Testis (tissue), 3 donors: ENCODE measurements around the gene SMLR1. TPM values are rescaled to one million over a fixed set of nuclear protein-coding genes. Genes with fewer than 3 reads are reported as not detected.

Experiments
- DNase-seq: peaks from one replicate; pipeline ENCODE4 v3.0.0-alpha.2; 2019
- H3K27ac ChIP-seq, 2 donors: fragments of 200-600 bp; sonication (generic); one replicate each; pipeline ENCODE4 v1.5.1; 2019
- H3K27me3 ChIP-seq: fragments of 200-600 bp; sonication (generic); one replicate; pipeline ENCODE4 v1.5.1; 2019
- H3K36me3 ChIP-seq: fragments of 200-600 bp; sonication (generic); one replicate; pipeline ENCODE4 v1.5.1; 2017; ENCODE audit warnings: low read depth; ENCODE audit errors: missing control alignments
- H3K4me1 ChIP-seq: fragments of 200-600 bp; sonication (generic); one replicate; pipeline ENCODE4 v1.5.1; 2019
- H3K4me3 ChIP-seq, 2 donors: fragments of 200-600 bp; sonication (generic); one replicate each; pipeline ENCODE4 v1.5.1; 2017 to 2019
- H3K9me3 ChIP-seq: fragments of 200-600 bp; sonication (generic); one replicate; pipeline ENCODE4 v1.5.1; 2017
- POLR2A ChIP-seq: fragments of 450-650 bp; IDR thresholded peaks from one replicate; pipeline ENCODE4 v1.6.1; 2017; ENCODE audit warnings: antibody characterized with exemption, mild to moderate bottlenecking, moderate library complexity
- WGBS, 2 donors: methylation state at CpG; one replicate each; pipeline ENCODE4 v1.1.5; 2018; 5-methylcytosine and 5-hydroxymethylcytosine counted together
- intact Hi-C: fragments of 100-400 bp; cut with DNase I; formaldehyde crosslinking; loops from one replicate; pipeline ENCODE4 v1.15.1; 2023; ENCODE audit warnings: low total_unique reads
- polyA plus RNA-seq: library from polyadenylated mRNA; stranded (reverse); fragments of 350-450 nt; fragmentation: Illumina TruSeq; extraction: RNeasy Lipid Tissue Mini Kit (QIAGEN cat#74804); gene quantifications from one replicate; pipeline ENCODE4 v1.2.3, GENCODE V29; 2014; ENCODE audit warnings: low read depth, low replicate concordance; ENCODE audit not compliant: insufficient read depth
- total RNA-seq, 2 donors: library from RNA; depleted of rRNA; stranded (reverse); fragments of >200 nt; gene quantifications; one replicate each; pipeline ENCODE4 v1.2.3, GENCODE V29; 2016
- TF ChIP-seq, protein P1 (sequence below), 3 experiments: fragments of 450-650 bp in 2 of 3; fragments of 200-600 bp in 1 of 3; sonication (generic) in 1 of 3; IDR thresholded peaks; one replicate each; pipeline ENCODE4 v1.5.1; 2016 to 2019; ENCODE audit warnings: antibody characterized with exemption in 3 of 3, mild to moderate bottlenecking in 2 of 3, moderate library complexity in 1 of 3

Gene SMLR1
- total and polyA plus RNA-seq, 3 donors from 2014 or later: 0.28 to 0.94 (median 0.31) TPM

DNA sequence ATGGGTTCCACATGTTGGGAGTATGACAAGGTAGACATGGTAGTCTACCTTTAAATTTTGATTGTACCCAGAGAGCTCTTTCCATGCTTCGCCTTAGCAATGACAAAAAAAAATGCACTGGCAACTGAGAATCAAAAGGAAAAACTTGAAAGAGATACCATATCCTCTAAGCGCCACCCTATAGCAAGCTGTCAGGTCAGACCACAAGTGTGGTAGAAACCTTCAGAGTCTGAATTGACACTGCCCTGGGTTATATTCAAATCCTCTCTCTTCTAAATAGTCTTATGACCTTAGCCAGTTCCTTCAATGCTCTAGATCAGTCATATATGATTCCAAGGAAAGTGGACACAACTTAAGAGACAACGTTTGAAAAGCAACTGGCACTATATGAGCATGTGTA is 45.6 kb upstream of the SMLR1 start:
- no peaks in the 10 kb centered on the region for H3K36me3 ChIP-seq
- DNase-seq: no peak
- no peak for TF ChIP-seq POLR2A
- TF ChIP-seq, protein P1, sequence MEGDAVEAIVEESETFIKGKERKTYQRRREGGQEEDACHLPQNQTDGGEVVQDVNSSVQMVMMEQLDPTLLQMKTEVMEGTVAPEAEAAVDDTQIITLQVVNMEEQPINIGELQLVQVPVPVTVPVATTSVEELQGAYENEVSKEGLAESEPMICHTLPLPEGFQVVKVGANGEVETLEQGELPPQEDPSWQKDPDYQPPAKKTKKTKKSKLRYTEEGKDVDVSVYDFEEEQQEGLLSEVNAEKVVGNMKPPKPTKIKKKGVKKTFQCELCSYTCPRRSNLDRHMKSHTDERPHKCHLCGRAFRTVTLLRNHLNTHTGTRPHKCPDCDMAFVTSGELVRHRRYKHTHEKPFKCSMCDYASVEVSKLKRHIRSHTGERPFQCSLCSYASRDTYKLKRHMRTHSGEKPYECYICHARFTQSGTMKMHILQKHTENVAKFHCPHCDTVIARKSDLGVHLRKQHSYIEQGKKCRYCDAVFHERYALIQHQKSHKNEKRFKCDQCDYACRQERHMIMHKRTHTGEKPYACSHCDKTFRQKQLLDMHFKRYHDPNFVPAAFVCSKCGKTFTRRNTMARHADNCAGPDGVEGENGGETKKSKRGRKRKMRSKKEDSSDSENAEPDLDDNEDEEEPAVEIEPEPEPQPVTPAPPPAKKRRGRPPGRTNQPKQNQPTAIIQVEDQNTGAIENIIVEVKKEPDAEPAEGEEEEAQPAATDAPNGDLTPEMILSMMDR (IDR thresholded peaks at IDR 0.05): no peak
- WGBS, 2 donors: 83 to 92% methylated on average over 3 of the region's 3 CpGs
- no peak overlapping the region for H3K27ac ChIP-seq
- H3K9me3 ChIP-seq: no peaks in the 10 kb centered on the region
- H3K27me3 ChIP-seq: no peaks in the 10 kb centered on the region
- intact Hi-C loops: no loop called here
- H3K4me1 ChIP-seq: no peaks in the 10 kb centered on the region
- H3K4me3 ChIP-seq: no peak overlapping the region

DNA sequence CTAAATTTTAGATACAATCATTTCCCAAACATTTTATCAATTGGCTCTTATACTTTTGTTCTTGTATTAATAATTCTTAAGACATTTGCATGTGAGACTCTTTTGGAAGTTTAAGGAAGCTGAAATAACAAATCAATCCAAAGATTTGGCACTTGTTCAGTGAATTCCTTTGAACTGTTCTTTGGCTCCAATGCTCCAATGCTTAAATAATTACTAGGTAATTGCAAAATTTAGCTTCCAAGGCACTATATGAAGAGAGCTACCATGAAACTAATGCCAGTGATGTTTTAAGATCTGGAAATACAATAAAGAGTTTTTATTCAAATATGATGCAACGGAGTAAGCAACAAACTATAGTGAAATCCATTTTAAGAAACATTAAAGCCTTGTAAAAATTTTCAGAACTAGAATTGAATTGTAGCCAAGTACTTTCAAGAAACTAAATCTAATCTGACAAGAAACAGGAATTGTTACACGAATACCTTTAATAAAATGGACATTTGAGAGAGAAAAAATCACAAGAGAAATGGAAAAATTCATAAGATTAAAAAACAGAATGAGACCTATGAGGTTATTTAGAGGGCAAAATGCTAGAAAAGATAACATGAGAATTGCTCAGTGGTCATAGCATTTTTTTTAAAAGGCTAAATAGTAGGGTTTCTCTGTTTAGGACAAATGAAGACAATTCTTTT is 43.6 kb upstream of the SMLR1 start:
- TF ChIP-seq POLR2A: no peak
- TF ChIP-seq, protein P1 (IDR thresholded peaks at IDR 0.05): no peak
- WGBS, 2 donors: 60 to 66% methylated on average over 2 of the region's 2 CpGs
- no peak for DNase-seq
- Histone ChIP-seq H3K36me3 (no peaks in the 10 kb centered on the region), H3K27me3 (no peaks in the 10 kb centered on the region), H3K9me3 (no peaks in the 10 kb centered on the region), H3K4me1 (no peaks in the 10 kb centered on the region), H3K4me3 (no peak overlapping the region), H3K27ac (no peak overlapping the region)
- intact Hi-C loops: no loop called here

DNA sequence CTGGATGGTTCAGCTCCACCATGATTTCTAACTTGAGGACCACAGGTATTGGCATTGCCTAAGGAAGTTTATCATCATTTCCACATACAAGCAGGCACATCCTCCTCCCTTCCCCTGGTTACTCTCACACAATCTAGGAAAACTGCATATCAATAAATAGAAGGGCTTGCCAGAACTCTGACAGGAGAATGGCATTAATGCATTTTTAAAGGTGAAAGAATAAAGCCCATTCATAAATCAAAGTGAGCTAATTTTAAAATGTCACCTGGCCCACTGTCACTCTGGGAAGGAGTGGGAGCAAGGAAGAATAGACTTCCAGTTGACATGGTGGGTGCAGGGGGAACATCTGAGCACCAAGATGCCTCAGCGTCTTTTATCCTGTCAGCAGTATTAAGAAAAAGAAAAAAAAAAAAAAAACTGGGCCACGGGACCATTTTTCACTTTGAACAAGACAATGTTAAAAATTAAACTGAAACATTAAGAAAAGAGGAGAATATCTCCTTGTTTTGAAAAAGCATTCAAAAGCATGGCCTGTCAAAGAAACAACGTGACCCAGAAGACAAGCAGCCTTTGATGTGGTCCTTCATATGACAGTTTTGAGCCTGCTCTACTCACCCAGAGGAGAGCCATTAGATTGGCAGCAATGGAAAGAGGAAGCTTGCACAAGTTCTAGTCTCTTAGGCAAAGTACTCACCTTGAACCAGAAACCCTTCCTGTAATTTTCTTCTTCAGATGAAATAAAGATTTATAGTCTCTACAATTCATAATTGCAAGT is 39.3 kb upstream of the SMLR1 start:
- Histone ChIP-seq H3K9me3 (no peaks in the 10 kb centered on the region), H3K27me3 (no peaks in the 10 kb centered on the region), H3K36me3 (no peaks in the 10 kb centered on the region), H3K27ac (no peak overlapping the region), H3K4me1 (no peaks in the 10 kb centered on the region), H3K4me3 (no peak overlapping the region)
- DNase-seq: no peak
- 85 to 89% methylated on average over 3 of the region's 3 CpGs for WGBS, 2 donors
- intact Hi-C loops: no loop called here
- TF ChIP-seq, protein P1 (IDR thresholded peaks at IDR 0.05): no peak
- TF ChIP-seq POLR2A: no peak

DNA sequence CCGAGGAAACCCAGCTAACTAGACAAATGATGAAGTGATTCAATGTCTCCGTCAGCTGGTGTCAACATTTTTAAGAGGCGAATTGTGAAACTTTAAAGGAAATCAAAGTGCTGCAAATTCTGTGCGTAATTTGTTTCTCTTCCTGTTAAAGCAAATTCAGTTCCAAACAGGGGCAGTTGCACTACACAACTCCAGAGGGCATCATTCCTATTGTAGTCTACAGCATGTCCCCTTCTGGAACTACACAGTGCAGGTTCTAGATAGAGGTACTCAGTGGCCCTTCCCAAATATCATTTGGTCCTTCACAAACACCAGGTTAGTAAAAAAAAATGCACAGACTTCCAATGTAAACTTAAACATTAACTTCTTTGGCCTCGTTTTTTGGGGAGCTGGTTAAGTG is 38.3 kb upstream of the SMLR1 start:
- no peak for DNase-seq
- Histone ChIP-seq H3K36me3 (no peaks in the 10 kb centered on the region), H3K27me3 (no peaks in the 10 kb centered on the region), H3K27ac (no peak overlapping the region), H3K4me1 (no peaks in the 10 kb centered on the region), H3K9me3 (no peaks in the 10 kb centered on the region), H3K4me3 (no peak overlapping the region)
- intact Hi-C loops: no loop called here
- no peak for TF ChIP-seq POLR2A
- TF ChIP-seq, protein P1 (IDR thresholded peaks at IDR 0.05): no peak
- 84 to 90% methylated on average over 5 of the region's 5 CpGs for WGBS, 2 donors
